HG02763 (cell line): ENCODE measurements around the gene RNF141.

Experiments
- ATAC-seq: cut with Tn5 transposase; IDR thresholded peaks from one replicate; pipeline ENCODE4 v1.9.1; 2021; ENCODE audit warnings: mild to moderate bottlenecking, moderate library complexity; ENCODE audit not compliant: unreplicated experiment

RNF141 gene

GRCh38 chr11:10526974-10527918 is 13.7 kb downstream of the RNF141 start:
- no peak for ATAC-seq

GRCh38 chr11:10524471-10524870 is 16.5 kb downstream of the RNF141 start:
- no peak for ATAC-seq

- no peak for ATAC-seq
Observed at GRCh38 chr11:10522921-10523320, 18.1 kb downstream of the RNF141 start.

- no peak for ATAC-seq
Observed at GRCh38 chr11:10522276-10522675, 18.7 kb downstream of the RNF141 start.

GRCh38 chr11:10520562-10520961 is 20.4 kb downstream of the RNF141 start:
- no peak for ATAC-seq

GRCh38 chr11:10519630-10520029 is 21.4 kb downstream of the RNF141 start:
- no peak for ATAC-seq

GRCh38 chr11:10518891-10519290 is 22.1 kb downstream of the RNF141 start:
- ATAC-seq: no peak

- no peak for ATAC-seq
Observed at GRCh38 chr11:10518123-10518522, 22.9 kb downstream of the RNF141 start.

- ATAC-seq: no peak
Observed at GRCh38 chr11:10515418-10515817, 25.6 kb downstream of the RNF141 start.

- ATAC-seq: no peak
Observed at GRCh38 chr11:10514709-10515108, 26.3 kb downstream of the RNF141 start.

GRCh38 chr11:10514202-10514601 is 26.8 kb downstream of the RNF141 start:
- no peak for ATAC-seq

GRCh38 chr11:10511181-10511621 is 29.8 kb downstream of the RNF141 start:
- ATAC-seq: no peak

GRCh38 chr11:10506008-10506370 is 35.0 kb downstream of the RNF141 start:
- no peak for ATAC-seq

- no peak for ATAC-seq
Observed at GRCh38 chr11:10505278-10506007, 35.5 kb downstream of the RNF141 start.

- ATAC-seq: no peak
Observed at GRCh38 chr11:10504490-10504889, 36.5 kb downstream of the RNF141 start.

- no peak for ATAC-seq
Observed at GRCh38 chr11:10503777-10504480, 37.1 kb downstream of the RNF141 start.

- no peak for ATAC-seq
Observed at GRCh38 chr11:10503221-10503620, 37.8 kb downstream of the RNF141 start.

- ATAC-seq: no peak
Observed at GRCh38 chr11:10502770-10503169, 38.2 kb downstream of the RNF141 start.

- no peak for ATAC-seq
Observed at GRCh38 chr11:10502065-10502680, 38.8 kb downstream of the RNF141 start.

- ATAC-seq: no peak
Observed at GRCh38 chr11:10500757-10501684, 40.0 kb downstream of the RNF141 start.
